HG03095 (cell line): ENCODE measurements around the gene RPL36AL.
"Not testable (repeated sequence)": the region's sequence is repeated elsewhere in the genome, so short reads cannot be mapped to it uniquely, and the experiment has no call there.

Experiments used
- ATAC-seq: cut with Tn5 transposase; IDR thresholded peaks from one replicate; pipeline ENCODE4 v1.9.1; 2021; ENCODE audit warnings: moderate library complexity; ENCODE audit not compliant: unreplicated experiment

The RPL36AL gene

GRCh38 chr14:49620182-49621113, at the start of gene RPL36AL, which contains the start of gene MGAT2:
Gene RPL36AL (minus strand): TSS chr14:49620626. CDS start chr14:49619104, 1,522 bp downstream.
Gene MGAT2 (plus strand): TSS chr14:49620799. CDS start chr14:49621269, 470 bp downstream.
- peak; percentile 86 for ATAC-seq

- no peak for ATAC-seq
Observed at GRCh38 chr14:49659526-49660455, 39.4 kb upstream of the RPL36AL start.

- not testable (repeated sequence) for ATAC-seq
Observed at GRCh38 chr14:49657500-49657899, 37.1 kb upstream of the RPL36AL start.

- ATAC-seq = no peak
Observed at GRCh38 chr14:49654511-49654910, 34.1 kb upstream of the RPL36AL start.

GRCh38 chr14:49653508-49653907, 33.1 kb upstream of the RPL36AL start:
- no peak for ATAC-seq

- no peak for ATAC-seq
Observed at GRCh38 chr14:49642163-49642562, 21.7 kb upstream of the RPL36AL start.

- ATAC-seq = no peak
Observed at GRCh38 chr14:49641697-49642129, 21.3 kb upstream of the RPL36AL start.

GRCh38 chr14:49640540-49641417, 20.4 kb upstream of the RPL36AL start:
- no peak for ATAC-seq

GRCh38 chr14:49637534-49638078, 17.2 kb upstream of the RPL36AL start:
- no peak for ATAC-seq

GRCh38 chr14:49636866-49637265, 16.4 kb upstream of the RPL36AL start:
- ATAC-seq = no peak

- ATAC-seq = peak; percentile 23
Observed at GRCh38 chr14:49634547-49635334, 14.3 kb upstream of the RPL36AL start, which contains the start of gene DNAAF2. Gene DNAAF2 (minus strand): TSS chr14:49635244. CDS start chr14:49635149, 95 bp downstream.

- peak; percentile 77 for ATAC-seq
Observed at GRCh38 chr14:49633640-49634546, 13.5 kb upstream of the RPL36AL start.

GRCh38 chr14:49623941-49624839, 3.8 kb upstream of the RPL36AL start:
- no peak for ATAC-seq

GRCh38 chr14:49623387-49623786, 3.0 kb upstream of the RPL36AL start:
- no peak for ATAC-seq

- ATAC-seq = no peak
Observed at GRCh38 chr14:49622022-49622607, 1.7 kb upstream of the RPL36AL start.

- ATAC-seq = peak; percentile 24
Observed at GRCh38 chr14:49621114-49621881, 872 bp upstream of the RPL36AL start.
